Panc1 (cell line): Measurements from ENCODE around the gene MAL. TPM values are rescaled to one million over a fixed set of nuclear protein-coding genes. Genes with fewer than 3 reads are reported as not detected.

Experiments used
- ATAC-seq: fragments of 200-7000 bp; cut with Tn5 transposase; 2 replicates; pipeline ENCODE4 v1.9.1; 2020; ENCODE audit warnings: mild to moderate bottlenecking, moderate library complexity
- BruUV-seq: library from RNA; stranded (reverse); fragments of 400-500 nt; replicated peaks from 2 replicates; lab custom pipeline; 2021; lab: Mats Ljungman, UMichigan
- CTCF ChIA-PET: fragments of 300-600 bp; sonication (Branson Sonifier 250); formaldehyde crosslinking; loops from one replicate; lab custom pipeline; 2022; ENCODE audit warnings: antibody characterized with exemption; lab: Charles Lee
- POLR2A ChIA-PET: fragments of 300-600 bp; sonication (Branson Sonifier 250); formaldehyde crosslinking; loops from one replicate; lab custom pipeline; 2022; ENCODE audit warnings: antibody characterized with exemption; lab: Charles Lee
- DNase-seq: peaks from one replicate; pipeline ENCODE4 v3.0.0-alpha.2; 2010; ENCODE audit warnings: low read depth, low spot score
- H3K27ac ChIP-seq: 2 replicates; pipeline ENCODE4 v1.5.1; 2011; ENCODE audit warnings: mild to moderate bottlenecking, low read length, inconsistent platforms
- H3K27me3 ChIP-seq: fragments of 200-500 bp; sonication (Bioruptor generic); 2 replicates; pipeline ENCODE4 v1.6.0; 2014; ENCODE audit warnings: low read length, inconsistent platforms; ENCODE audit not compliant: control insufficient read depth, insufficient read depth
- H3K36me3 ChIP-seq: fragments of 200-500 bp; sonication (Bioruptor generic); 2 replicates; pipeline ENCODE4 v1.5.1; 2014; ENCODE audit warnings: inconsistent platforms, mild to moderate bottlenecking, low read length, moderate library complexity; ENCODE audit not compliant: control insufficient read depth, insufficient read depth
- H3K4me1 ChIP-seq: 2 replicates; pipeline ENCODE4 v1.5.1; 2011; ENCODE audit warnings: inconsistent platforms, mild to moderate bottlenecking, low read length, moderate library complexity; ENCODE audit not compliant: control insufficient read depth, insufficient read depth
- H3K4me3 ChIP-seq, 2 experiments: 2 replicates each; pipeline ENCODE4 v1.5.1; 2011 to 2012; ENCODE audit warnings: low read depth in 2 of 2, low read length in 2 of 2, mild to moderate bottlenecking in 2 of 2, inconsistent platforms in 1 of 2, moderate library complexity in 1 of 2
- H3K9me3 ChIP-seq: fragments of 200-500 bp; sonication (Bioruptor generic); 2 replicates; pipeline ENCODE4 v1.5.1; 2014; ENCODE audit warnings: low read depth, mild to moderate bottlenecking, inconsistent platforms, low read length, moderate library complexity; ENCODE audit not compliant: control insufficient read depth, insufficient read depth
- POLR2AphosphoS5 ChIP-seq: IDR thresholded peaks from 2 replicates; pipeline ENCODE4 v1.6.1; 2012; ENCODE audit warnings: mild to moderate bottlenecking, low read depth, low read length, moderate library complexity
- REST ChIP-seq, 2 experiments: IDR thresholded peaks; 2 replicates each; pipeline ENCODE4 v1.6.1; 2011 to 2012; ENCODE audit warnings: low read depth in 2 of 2, control low read depth in 1 of 2, low read length in 1 of 2, mild to moderate bottlenecking in 1 of 2, moderate library complexity in 1 of 2; ENCODE audit not compliant: insufficient read depth in 1 of 2
- SIN3A ChIP-seq: IDR thresholded peaks from 2 replicates; pipeline ENCODE4 v1.6.1; 2012; ENCODE audit warnings: low read depth, mild to moderate bottlenecking, low read length, moderate library complexity, borderline replicate concordance; ENCODE audit not compliant: insufficient read depth
- TCF7L2 ChIP-seq: IDR thresholded peaks from 2 replicates; pipeline ENCODE4 v1.6.1; 2011; ENCODE audit warnings: mild to moderate bottlenecking, low read depth, low read length, inconsistent platforms
- in situ Hi-C: cut with HindIII; loops from 2 replicates; pipeline ENCODE4 v1.10.0; 2016; ENCODE audit warnings: low sequenced_read_pairs, low pct_unique_long_range_greater_than_20kb
- intact Hi-C: fragments of 100-400 bp; cut with micrococcal nuclease; formaldehyde crosslinking; loops from one replicate; pipeline ENCODE4 v1.10.0; 2022; ENCODE audit not compliant: unreplicated experiment
- total RNA-seq: library from RNA; stranded (reverse); gene quantifications from one replicate; pipeline ENCODE4 v1.2.1, GENCODE V29; 2021; ENCODE audit not compliant: unreplicated experiment

The MAL gene
- total RNA-seq, 1 experiment from 2014 or later = 1.3 TPM

GRCh38 chr2:95047629-95048510, 22.4 kb downstream of the MAL start:
- BruUV-seq = no TSS peak
- no peaks in the 10 kb centered on the region for H3K9me3 ChIP-seq
- H3K27me3 ChIP-seq = no peaks in the 10 kb centered on the region
- ATAC-seq (no peak), DNase-seq (no peak)
- no peaks in the 10 kb centered on the region; the same call in 1 of the 2 replicates for H3K4me1 ChIP-seq
- CTCF ChIA-PET = no interaction called here
- POLR2A ChIA-PET = no interaction called here
- H3K4me3 ChIP-seq = no peak overlapping the region
- H3K27ac ChIP-seq = no peak overlapping the region
- H3K36me3 ChIP-seq = no peaks in the 10 kb centered on the region
- intact Hi-C loops (no loop called here), in situ Hi-C loops (no loop called here)
- no peak for TF ChIP-seq POLR2AphosphoS5
- TF ChIP-seq TCF7L2 = no peak

GRCh38 chr2:95048825-95049682, 23.5 kb downstream of the MAL start:
- intact Hi-C loops = no loop called here
- CTCF ChIA-PET = no interaction called here

More at GRCh38 chr2:95048825-95049682, 23.5 kb downstream of the MAL start:
- Histone ChIP-seq H3K4me3 (no peak overlapping the region), H3K27me3 (no peaks in the 10 kb centered on the region), H3K36me3 (no peaks in the 10 kb centered on the region), H3K9me3 (no peaks in the 10 kb centered on the region), H3K27ac (no peak overlapping the region), H3K4me1 (no peaks in the 10 kb centered on the region; the same call in 1 of the 2 replicates)
- DNase-seq (no peak), ATAC-seq (no peak; the same call in 1 of the 2 replicates)
- POLR2A ChIA-PET = no interaction called here
- in situ Hi-C loops = no loop called here
- TF ChIP-seq SIN3A (no peak), POLR2AphosphoS5 (no peak), TCF7L2 (no peak), REST (IDR thresholded peaks at IDR 0.05; ENCODE audit: insufficient read depth in 1 of 2, low read depth in 2 of 2, low read length in 1 of 2) (no peak)
- no TSS peak for BruUV-seq
